HT1080 (cell line): ENCODE data around the gene PKLR. TPM values are rescaled to one million over a fixed set of nuclear protein-coding genes. Genes with fewer than 3 reads are reported as not detected.
"Not testable (repeated sequence)": the region's sequence is repeated elsewhere in the genome, so short reads cannot be mapped to it uniquely, and the experiment has no call there.

Experiments used
- DNase-seq: peaks from one replicate; pipeline ENCODE4 v3.0.0-alpha.2; 2015; ENCODE audit warnings: low read depth
- total RNA-seq: library from RNA; depleted of rRNA; stranded (reverse); fragments of >200 nt; shearing (Covaris generic); gene quantifications from 2 replicates; pipeline ENCODE4 v1.2.3, GENCODE V29; 2014

Gene PKLR
- total RNA-seq, 1 experiment from 2014 or later = not detected

DNA sequence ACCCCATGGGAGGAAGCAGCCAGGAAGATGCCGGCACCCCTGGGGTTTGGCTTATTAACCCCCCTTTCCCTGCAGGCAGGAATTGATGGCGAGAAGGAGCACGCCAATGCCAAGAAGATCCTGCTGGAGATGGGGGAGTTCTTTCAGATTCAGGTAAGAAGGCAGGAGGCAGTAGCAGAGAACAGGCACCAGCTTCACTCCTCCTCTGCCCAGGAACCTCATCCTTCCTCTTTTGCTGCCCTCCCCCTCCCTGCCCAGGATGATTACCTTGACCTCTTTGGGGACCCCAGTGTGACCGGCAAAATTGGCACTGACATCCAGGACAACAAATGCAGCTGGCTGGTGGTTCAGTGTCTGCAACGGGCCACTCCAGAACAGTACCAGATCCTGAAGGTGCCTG is 18.3 kb upstream of the PKLR start:
- DNase-seq = no peak

DNA sequence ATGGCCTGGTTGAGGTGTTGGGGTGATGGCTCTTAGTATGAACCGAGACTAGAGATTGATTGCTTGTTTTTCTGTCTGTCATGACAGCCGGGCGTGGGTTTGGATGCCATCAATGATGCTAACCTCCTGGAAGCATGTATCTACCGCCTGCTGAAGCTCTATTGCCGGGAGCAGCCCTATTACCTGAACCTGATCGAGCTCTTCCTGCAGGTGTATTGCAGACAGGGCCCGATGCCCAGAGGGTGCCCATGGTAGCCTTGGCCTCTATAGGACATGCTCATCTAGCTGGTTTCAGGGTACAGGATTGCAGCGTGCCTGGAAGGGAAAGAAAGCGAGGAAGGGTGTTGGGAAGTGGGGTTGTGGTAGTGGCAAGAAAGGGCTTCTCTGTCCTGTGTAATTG is 16.8 kb upstream of the PKLR start:
- DNase-seq = no peak

DNA sequence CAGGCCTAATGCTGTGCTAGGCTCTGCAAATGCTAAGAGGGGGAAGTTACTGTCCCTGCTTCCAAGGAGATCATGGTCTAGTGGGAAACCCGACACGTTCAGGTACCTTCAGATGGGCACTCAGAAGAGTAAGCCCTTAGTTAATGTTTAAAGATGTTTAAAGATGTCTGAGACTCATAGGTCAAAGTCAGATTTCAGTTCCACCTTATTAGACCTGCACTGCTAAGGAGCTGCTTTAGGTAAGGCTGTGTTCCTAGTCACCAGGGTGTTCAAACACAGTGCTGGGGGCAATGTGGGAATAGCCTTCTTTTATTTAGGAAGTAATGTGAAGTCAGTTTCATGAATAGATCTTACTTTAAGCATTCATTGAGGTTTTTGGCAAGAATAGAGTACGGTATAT is 15.7 kb upstream of the PKLR start:
- no peak for DNase-seq

DNA sequence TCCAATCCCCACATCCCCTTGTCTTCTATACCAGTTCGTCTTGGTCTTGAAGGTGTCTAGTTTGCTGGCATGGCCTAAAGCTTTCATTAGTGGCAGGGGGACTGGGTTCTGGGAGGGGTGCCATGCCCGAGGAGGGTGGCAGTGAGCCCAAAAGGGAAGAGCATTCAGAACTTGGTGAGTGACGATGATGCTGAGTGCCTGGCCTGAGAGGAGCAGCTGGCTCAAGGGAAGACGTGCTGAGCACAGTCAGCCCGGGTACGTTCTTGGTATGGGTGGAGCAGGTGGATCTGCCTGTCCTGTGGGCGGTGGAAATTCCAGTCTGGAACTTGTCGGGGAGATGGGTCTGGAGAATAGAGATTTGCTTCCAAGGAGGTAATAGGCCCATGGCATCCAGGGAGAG is 12.0 kb upstream of the PKLR start:
- no peak for DNase-seq

DNA sequence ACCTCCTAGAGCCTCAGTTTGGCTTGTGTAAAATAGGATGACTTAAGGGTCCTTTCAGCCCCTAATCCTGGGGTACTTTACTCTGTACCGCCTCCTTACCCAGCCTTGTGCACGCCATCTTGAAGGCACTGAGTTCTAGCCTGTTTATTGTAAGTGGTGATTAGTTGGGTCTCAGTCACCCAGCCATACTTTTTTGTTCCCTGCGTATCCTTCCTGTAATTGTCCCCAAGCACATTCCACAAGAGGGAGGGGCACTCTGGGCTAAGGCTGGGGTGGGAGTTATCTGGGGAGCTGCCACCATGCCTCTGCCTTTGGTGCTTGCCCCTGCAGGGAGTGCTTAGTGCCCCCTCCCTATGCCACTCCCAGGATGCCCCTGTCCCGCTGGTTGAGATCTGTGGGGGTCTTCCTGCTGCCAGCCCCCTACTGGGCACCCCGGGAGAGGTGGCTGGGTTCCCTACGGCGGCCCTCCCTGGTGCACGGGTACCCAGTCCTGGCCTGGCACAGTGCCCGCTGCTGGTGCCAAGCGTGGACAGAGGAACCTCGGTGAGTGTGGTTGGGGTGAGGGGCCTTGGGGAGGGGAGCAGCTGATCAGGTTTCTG is 8.3 kb upstream of the PKLR start:
- no peak for DNase-seq

DNA sequence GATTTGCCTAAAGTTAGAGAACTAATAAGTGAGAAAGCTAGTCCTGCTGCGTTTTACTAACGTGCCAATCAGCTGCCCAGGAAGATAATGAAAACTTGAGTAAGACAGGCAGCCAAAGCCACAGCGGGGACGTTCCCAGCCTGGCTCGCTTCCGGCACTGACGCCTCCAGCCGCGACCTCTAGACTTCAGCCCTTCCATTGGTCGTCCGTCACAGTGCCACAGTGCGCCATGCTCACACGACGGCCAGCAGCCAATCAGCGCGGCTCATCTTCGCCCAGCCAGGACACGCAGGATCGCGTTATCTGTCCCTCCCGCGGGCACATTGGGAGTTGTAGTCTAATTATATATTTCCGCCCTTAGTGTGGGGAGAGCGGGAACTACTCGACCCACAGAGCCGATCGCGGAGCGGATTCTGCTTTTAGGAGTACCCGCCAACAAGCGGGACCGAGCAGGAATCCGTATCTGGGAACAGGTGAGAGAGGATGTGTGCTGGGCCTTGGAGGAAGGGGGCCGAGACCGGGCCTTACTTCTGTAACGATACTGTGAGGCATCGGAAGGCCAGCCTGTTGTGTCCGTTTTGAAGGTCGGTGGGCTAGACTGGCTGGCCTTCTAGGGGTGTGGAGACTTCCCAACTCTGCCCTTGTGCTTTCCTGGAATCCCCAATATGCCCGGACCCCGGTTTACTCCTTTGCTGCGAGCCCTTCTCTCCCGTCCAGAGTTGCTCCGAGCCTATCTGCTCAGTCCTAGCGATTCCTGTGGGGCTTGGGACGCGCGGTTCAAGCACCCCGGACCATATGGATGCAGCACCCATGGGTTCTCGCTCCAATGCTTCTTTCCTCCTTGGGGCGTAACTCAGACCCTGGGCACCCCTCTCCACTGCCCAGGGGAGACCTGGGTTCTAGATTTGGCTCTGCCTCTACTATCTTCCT is 7.5 kb upstream of the PKLR start, which contains the start of gene FDPS:
FDPS (plus strand) TSS at position 374 of the 930 bp plus-strand sequence. CDS start 924 bp downstream, outside the sequence.
- DNase-seq = peak; percentile 99

DNA sequence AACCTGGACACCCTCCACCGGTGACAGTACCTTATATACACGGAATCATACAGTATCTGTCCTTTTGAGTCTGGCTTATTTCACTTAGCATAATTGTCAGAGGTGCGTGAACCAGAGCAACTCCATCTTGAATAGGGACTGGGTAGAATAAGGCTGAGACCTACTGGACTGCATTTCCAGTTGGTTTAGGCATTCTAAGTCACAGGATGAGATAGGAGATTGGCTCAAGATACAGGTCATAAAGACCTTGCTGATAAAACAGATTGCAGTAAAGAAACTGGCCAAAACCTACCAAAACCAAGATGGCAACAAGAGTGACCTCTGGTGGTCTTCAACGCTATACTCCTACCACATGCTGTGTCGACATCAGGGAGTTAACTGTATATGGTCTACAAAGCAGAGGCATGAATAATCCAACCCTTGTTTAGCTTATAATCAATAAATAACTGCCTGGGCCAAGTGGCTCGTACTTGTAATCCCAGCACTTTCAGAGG is 6.1 kb upstream of the PKLR start:
- peak; percentile 62 for DNase-seq

DNA sequence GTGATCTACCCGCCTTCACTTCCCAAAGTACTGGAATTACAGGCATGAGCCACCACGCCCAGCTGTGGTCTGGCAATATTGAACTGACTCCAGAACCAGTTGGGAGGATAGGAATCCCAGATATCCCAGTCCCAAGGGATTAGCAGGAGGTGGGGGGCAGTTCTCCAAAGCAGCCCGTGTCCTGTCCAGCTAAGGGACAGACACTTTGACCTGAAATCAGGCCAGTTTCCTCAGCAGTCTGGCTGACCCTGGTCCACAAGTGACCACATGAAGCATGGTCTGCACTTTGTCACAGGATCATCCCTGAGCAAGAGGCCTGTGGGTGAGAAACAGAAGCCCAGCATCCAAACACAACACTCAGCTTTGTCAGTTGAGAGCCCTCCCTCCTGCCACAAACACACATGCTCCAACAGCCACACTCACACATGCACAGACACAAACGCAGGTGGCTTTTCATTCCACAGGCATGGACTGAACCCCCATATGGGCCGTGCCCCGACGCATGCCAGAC is 4.7 kb upstream of the PKLR start:
- DNase-seq = no peak

DNA sequence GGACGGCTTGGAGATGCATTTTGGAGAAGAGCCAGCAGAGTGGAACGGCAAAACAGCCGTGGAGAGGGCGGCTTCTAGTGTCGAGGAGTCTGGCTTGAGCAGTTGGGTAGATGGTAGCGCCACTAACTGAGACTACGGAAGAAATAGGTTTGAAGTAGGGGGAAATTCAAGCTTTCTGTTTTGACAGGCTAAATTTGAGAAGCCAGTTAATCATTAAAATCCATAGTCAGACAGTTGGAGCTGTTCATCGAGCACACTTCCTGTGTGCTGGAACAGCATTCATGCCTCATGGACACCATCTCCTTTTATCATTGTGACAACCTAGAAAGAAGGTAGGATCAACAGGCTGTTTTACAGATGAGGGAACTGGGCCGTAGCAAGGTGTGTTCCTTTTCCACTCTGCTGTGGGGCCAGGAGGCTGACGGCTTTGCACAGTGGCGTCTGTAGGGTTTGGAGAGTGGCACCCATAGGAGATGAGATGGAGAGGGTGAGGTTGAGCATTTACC is 3.4 kb upstream of the PKLR start:
- DNase-seq = no peak

DNA sequence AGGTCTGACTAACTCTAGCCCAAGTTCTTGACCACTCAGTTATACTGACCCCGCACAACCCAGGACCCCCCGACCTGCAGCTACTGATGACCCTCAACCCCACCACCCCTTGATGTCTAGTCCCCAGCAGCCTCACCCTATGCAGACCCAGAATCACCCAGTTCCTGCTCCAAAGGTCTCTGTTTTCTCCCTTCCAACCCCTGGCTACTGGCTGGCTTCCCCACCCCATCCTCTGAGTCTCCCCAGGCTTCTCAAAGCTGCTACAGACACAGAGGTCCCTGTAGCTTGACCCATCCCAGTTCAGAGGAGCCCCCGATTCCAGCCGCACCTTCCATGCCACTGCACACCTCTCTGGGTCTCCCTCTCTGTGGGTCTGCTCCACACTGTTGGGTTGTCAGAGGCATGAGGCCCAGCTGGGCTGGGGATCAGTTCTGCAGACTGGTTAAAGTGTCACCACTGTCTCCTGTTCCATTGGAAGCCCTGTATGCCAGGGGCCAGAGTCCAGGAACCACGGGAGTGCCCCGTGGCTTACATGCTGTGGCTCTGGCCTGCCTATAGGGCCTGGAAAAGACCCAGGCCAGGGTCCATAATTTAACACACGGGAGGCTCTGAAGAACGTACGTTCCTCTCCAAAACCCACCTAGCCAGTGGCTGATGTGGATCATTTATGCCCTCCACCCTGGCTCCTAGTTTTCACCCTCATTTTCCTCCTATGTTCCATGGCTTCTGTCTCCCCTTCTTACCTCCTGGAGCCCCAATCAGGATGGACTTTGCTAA is 497 bp downstream of the PKLR start:
- DNase-seq = no peak

DNA sequence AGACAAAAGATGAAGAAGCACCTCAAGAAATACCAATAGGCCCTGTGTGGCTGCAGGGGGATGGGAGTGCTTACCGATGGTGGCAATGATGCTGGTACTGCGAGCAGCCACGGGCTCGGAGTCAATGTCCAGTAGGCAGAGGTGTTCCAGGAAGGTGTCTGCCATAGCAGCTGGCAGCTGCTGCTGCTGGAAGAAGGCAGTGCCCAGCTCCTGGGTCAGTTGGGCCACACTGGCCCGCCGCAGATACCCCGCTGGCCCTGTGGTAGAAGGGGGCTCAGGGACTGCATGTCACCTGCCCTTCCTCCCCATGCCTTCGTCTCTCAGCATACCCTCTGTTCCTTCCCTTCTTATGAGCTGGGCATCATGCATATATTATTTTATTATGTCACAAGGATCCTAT is 1.2 kb downstream of the PKLR start:
- no peak for DNase-seq

DNA sequence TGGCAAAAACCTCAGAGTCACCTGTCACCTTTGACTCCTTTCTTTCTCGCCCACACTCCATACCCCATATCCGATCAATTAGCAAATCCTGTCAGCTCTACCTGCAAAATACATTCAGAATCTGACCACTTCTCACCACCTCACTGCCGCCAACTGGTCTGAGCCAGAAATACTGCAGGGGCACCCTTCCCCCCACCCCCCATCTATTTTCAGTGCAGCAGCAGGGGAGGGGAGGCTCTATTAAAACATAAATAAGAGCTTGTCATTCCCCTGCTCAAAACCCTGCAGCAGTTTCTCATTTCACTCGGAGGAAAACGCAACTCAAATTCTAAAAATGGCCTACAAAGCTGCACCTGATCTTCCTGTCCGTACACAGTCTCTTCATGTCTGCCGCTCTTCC is 3.9 kb downstream of the PKLR start:
- no peak for DNase-seq

DNA sequence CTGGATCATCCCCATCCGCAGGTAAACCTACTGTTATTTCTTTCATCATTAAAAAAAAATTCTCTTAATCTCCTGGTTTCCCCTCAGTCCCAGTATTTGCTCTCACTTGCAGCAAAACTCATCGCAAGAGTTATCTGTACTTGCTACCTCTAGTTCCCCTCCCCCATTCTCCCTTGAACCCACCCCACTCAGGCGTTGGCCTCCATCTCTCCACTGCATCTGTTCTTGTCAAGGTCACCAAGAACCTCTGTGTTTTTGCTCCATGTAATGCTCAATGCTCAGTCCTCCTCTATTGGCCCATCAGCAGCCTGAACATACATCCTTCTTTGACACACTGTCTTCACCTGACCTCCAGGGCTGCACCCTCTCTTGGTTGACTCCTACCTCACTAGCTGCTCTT is 4.6 kb downstream of the PKLR start:
- DNase-seq = no peak

DNA sequence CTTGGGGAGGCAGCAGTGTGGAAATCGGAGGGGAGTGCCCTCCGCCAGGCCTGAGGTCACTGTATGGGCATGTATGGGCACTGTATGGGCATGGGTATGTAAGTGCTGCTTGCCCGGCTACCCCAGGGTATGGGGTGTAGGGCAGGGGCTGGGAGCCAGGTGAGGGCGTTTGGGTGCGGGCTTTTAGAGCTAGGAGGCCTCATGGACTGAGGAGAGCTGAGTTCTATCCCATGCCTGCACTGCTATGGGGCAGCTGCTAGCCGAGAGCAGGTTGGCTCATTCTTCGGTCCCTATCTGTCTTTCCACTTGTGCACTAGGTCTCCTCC is 5.3 kb downstream of the PKLR start:
- no peak for DNase-seq

DNA sequence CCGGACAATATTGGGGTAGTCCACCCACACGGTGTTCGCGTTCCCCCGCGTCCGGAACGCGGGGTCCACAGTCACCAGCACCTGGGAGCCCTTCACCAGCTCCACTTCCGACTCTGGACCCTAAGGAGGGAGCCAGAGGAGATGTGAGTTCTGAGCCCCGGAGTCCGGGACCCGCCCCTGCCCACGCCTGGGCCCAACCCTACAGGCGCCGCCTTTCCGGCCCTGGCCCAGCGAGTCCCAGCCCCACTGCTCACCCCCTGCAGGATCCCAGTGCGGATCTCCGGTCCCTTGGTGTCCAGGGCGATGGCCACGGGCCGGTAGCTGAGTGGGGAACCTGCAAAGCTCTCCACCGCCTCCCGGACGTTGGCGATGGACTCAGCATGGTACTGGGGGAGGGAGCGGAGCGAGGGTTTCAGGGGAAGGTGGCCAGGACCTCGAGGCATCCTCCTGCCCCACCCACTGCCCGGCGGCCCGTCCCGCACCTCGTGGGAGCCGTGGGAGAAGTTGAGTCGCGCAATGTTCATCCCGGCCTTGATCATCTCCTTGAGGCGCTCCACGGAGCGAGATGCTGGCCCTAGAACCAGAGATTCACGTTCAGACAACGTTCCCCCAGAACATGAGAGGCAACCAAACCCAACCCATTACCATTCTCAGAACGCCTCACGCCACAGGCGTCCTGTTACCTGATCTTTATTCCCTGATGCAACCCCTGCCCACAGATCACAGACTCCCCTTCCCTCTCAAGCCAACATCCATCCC is 5.9 kb downstream of the PKLR start:
- DNase-seq = no peak

DNA sequence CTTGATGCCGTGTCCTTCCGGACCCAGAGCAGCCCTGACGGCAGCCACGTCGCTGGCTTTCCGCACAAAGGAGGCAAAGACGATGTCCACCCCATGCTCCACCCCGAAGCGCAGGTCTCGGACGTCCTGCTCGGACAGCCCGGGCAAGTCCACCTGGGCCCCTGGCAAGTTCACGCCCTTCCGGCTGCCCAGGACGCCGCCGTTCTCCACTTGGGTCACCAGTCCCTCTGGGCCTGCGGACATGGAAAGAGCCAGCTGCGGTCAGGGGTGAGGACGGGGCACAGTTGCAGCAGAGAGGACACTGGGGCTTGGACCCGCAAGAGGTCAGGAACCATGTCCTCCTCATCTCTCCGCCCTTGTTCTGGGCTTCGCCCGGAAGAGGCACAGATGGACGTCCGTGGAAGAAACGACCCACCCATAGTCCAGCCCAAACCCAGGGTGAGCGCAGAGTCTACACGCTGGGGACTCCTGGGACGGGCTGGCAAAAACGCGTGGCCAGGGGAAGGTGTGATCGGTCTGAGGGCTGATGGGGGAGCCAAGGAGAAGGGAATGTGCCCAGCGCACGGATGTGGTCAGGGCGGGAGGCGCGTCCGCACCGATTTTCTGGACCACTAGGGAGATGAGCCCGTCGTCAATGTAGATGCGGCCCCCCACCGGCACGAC is 6.6 kb downstream of the PKLR start:
- DNase-seq = no peak

DNA sequence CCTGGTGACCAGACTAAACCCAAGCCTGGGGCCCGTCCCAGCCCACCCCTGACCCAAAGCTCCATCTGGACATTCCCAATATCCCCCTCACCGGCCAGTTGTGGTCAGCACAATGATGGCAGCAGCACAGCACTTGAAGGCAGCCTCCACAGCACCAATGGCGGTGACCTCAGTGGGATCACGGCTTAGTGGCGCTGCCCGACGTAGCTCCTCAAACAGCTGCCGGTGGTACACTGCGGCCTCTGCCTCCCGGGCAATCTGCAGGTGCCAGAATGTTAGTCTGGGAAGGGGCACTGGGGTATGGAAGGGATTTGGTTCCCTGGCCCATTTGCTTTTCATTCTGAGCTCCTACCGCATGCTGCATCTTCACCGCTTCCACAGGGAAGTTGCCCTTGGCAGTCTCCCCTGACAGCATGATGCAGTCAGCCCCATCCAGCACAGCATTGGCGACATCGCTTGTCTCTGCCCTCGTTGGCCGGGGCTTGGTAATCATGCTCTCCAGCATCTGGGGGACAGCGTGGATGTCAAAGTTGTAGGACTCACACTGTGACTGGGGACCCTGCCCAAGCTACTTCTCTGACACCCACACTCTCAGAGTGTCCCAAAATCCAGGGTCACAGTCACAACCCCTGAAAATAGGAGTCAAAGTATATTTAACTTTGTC is 8.0 kb downstream of the PKLR start:
- DNase-seq = no peak

DNA sequence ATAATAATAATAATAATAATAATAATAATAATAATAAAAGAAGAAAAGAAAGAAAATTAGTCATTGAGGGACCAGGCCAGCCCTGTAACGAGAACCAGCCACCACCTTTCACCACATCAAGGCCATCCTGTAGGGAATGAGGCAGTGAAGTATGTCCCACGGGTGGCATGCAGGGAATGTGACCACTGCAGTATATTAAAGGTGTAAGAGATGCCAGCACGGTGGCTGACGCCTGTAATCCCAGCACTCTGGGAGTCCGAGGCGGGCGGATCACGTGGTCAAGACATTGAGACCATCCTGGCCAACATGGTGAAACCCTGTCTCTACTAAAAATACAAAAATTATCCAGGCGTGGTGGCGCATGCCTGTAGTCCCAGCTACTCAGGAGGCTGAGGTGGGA is 10.2 kb downstream of the PKLR start:
- DNase-seq = not testable (repeated sequence)

DNA sequence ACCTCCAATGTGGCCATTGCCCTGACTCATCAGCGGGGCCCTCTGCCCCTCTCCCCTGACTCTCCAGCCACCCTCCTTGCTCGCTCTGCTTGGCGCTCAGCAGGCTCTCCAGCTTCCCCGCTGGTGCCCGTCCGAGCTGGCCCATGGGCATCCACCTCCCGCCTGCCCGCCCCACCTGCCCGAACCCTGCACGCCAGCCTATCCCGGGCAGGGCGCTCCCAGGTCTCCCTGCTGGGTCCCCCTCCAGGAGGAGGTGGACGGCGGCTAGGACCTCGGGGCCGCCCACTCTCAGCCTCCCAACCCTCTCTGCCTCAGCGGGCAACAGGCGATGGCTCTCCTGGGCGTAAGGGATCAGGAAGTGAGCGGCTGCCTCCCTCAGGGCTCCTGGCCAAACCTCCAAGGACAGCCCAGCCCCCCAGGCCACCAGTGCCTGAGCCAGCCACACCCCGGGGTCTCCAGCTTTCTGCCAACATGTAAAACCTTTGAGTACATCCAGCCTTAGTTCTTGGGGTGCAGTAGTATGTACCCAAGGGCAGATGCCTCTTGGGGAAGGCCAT is 13.2 kb downstream of the PKLR start:
- no peak for DNase-seq
